HG03354 (cell line): ENCODE measurements around the gene RUFY3.
A peak's percentile ranks its signal among the peaks of the same experiment; 100 is the strongest.
"Not testable (repeated sequence)": the region's sequence is repeated elsewhere in the genome, so short reads cannot be mapped to it uniquely, and the experiment has no call there.

ENCODE experiments used
- ATAC-seq: cut with Tn5 transposase; IDR thresholded peaks from one replicate; pipeline ENCODE4 v1.9.1; 2021; ENCODE audit warnings: mild to moderate bottlenecking; ENCODE audit not compliant: unreplicated experiment, poor library complexity, severe bottlenecking

RUFY3 gene

DNA sequence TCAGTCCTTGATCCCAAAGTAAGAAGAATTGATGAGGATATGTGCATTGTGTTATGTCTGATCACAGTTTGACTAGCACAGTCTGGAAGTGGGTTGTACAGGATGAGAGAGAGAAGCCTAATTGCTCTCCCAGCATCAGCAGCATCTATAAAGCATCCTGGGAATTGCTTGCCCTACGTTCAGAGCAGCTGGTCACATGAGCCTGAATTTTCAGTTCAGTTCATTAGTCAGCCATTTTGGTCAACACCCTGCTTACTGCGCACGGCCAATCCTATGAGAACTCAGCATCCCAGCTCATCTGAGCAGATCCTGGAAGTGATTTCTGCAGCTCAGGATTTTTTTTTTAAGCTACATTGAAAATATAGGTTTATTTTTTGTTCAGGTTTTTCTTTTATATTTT, at the start of gene RUFY3:
RUFY3 (plus strand) TSS at position 218 of the 400 bp plus-strand sequence. CDS start 610 bp downstream, outside the sequence.
- no peak for ATAC-seq

- ATAC-seq = no peak
These were observed 47.6 kb upstream of the RUFY3 start for GRCh38 chr4:70674191-70674590.

DNA sequence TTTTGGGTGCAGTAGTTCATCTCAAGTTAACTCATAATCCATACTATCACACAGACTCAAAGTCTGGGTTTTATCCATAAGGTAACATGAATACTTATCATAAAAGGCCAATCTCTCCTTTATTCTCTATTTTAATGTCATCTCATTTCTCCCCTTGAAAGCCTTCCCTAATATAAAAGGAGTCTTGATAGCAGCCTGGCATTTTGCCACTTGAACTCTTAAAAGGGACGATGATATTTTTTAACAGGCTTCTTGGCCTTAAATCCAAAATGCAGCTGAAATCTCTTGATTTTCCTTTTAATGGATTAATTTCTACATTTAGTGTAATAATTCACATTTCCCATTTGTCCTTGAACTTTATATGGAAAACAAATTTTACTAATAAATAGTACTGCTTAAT, 47.0 kb upstream of the RUFY3 start:
- ATAC-seq = no peak

DNA sequence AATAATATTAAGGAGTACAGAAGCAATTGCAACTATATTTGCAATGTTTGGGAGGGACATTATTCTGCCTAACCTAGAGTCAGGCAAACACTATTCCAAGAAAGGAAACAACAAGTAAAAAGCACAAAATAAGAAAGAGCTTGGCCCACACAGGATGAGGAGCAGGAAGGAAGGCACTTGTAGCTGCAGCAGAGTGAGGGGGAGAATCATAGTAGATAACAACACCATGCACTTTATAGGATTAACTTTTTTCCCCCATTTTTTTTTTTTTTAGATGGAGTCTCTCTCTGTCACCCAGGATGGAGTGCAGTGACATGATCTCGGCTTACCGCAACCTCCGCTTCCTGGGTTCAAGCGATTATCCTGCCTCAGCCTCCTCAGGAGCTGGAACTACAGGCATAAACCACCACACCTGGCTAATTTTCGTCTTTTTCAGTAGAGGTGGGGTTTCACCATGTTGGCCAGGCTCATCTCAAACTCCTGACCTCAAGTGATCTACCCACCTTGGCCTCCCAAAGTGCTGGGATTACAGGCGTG, 45.1 kb upstream of the RUFY3 start:
- ATAC-seq = no peak

- ATAC-seq = peak; percentile 83
These were observed 43.3 kb upstream of the RUFY3 start for GRCh38 chr4:70678383-70678999.

DNA sequence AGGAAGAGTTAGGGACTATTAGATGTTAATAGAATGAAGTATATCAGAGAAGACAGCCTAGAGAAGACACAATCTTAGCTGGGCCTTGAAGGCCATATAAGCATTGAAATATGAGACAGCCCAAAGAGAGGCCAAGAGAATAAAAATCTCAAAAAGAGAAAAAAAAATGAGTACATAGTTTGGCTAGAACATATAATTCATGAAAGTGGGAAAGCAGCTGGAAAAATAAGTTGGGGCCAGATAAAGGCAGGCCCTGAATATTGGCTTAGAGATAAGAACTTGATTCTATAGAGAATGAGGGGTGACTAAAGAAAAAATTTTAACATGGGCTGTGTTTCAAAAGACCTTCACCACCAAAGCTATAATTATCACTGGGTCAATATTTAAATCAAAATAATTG, 40.8 kb upstream of the RUFY3 start:
- ATAC-seq = no peak

- ATAC-seq = peak; percentile 56
These were observed 40.1 kb upstream of the RUFY3 start for GRCh38 chr4:70681704-70682103.

DNA sequence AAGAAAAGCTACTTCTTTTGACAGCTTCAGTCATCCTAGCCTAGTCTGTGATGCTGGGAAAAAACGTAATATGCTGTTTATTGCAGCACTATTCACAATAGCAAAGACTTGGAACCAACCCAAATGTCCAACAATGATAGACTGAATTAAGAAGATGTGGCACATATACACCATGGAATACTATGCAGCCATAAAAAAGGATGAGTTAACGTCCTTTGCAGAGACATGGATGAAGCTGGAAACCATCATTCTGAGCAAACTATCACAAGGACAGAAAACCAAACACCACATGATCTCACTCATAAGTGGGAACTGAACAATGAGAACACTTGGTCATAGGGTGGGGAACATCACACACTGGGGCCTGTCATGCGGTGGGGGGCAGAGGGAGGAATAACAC, 39.6 kb upstream of the RUFY3 start:
- ATAC-seq = peak; percentile 4

- ATAC-seq = no peak
These were observed 34.4 kb upstream of the RUFY3 start for GRCh38 chr4:70687392-70687791.

GRCh38 chr4:70687821-70688794, 33.7 kb upstream of the RUFY3 start, which contains the start of gene UTP3:
Gene UTP3 (plus strand): TSS chr4:70688532. CDS start chr4:70688678, 146 bp downstream.
- peak; percentile 96 for ATAC-seq

- peak; percentile 2 for ATAC-seq
These were observed 33.0 kb upstream of the RUFY3 start for GRCh38 chr4:70688795-70689231.

DNA sequence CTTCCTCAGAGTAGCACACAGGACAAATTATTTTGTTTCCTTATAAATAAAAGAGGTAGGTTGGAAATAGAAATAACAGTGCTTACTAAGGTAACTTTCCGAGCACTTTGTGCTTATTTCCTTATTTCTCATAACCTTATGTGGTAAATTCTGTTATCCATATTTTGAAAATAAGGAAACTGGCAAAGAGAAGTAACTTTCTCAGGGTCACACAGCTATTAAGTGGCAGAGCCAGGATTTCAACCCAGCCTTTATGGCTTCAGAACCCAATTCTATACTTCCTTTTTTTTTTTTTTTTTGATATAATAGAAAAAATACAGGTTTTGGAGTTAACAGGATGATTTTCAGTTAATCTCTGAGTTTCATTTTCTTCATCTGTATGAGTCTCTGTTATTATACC, 30.1 kb upstream of the RUFY3 start:
- no peak for ATAC-seq

GRCh38 chr4:70694633-70695032, 27.1 kb upstream of the RUFY3 start:
- ATAC-seq = not testable (repeated sequence)

DNA sequence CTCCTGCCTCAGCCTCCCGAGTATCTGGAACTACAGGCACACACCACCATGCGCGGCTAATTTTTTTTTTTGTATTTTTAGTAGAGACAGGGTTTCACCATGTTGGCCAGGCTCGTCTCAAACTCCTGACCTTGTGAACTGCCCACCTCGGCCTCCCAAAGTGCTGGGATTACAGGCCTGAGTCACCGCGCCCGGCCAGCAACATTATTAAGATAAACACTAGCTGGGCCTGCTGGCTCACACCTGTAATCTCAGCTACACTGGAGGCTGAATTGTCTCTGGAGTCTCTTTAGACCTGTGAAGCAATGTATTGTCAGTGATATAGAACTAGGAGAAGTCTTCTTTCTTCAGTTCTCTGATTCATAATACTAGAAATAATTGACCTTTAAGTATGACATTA, 23.3 kb upstream of the RUFY3 start:
- ATAC-seq = not testable (repeated sequence)

DNA sequence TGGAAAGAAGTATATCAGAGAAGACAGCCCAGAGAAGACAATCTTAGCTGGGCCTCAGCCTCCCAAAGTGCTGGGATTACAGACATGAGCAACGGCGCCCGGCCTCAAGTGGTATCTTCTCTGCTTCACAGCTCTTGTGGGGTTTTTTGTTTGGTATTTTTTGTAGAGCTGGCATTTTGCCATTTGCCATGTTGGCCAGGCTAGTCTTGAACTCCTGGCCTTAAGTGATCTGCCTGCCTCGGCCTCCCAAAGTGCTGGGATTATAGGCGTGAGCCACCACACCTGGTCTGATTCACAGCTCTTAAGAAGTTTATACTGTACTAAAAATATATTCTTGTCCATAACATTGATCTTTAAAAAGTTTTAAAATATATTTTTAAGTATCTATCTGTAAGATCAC, 21.1 kb upstream of the RUFY3 start:
- no peak for ATAC-seq

GRCh38 chr4:70701271-70701670, 20.5 kb upstream of the RUFY3 start:
- no peak for ATAC-seq

DNA sequence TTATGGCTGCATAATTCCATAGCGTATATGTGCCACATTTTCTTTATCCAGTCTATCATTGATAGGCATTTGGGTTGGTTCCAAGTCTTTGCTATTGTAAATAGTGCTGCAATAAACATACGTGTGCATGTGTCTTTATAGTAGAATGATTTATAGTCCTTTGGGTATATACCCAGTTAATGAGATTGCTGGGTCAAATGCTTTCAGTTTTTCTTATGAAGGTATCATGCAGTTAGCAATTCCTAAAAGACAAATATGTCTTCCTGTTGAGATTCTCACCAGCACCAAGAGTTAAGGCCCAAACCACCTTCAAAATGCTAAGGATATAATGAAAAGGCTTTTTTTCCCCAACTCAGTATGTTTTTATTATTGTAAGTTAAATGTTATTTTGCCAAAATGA, 19.2 kb upstream of the RUFY3 start:
- not testable (repeated sequence) for ATAC-seq

- no peak for ATAC-seq
These were observed 18.0 kb upstream of the RUFY3 start for GRCh38 chr4:70703619-70704214.

- ATAC-seq = peak; percentile 69
These were observed 17.4 kb upstream of the RUFY3 start for GRCh38 chr4:70704215-70704930.

DNA sequence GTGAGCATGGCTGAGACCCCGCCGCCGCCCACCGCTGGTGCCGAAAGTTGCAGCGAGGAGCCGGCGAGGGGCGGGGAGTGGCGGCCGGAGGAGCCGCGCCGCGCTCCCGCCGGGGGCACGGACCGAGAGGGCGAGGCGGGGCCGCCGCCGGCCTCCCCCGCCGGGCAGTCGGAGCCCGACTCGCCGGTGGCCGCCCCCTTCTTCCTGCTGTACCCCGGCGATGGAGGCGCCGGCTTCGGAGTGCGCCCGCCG, 16.9 kb upstream of the RUFY3 start:
- ATAC-seq = peak; percentile 42
